HCT116 (cell line): Measurements from ENCODE around the gene NACC1. TPM values are rescaled to one million over a fixed set of nuclear protein-coding genes. Genes with fewer than 3 reads are reported as not detected.
A peak's percentile ranks its signal among the peaks of the same experiment; 100 is the strongest.

ENCODE experiments used
- ATAC-seq: fragments of 200-7000 bp; cut with Tn5 transposase; 2 replicates; pipeline ENCODE4 v1.9.1; 2020; ENCODE audit warnings: mild to moderate bottlenecking, moderate library complexity
- BruUV-seq: library from RNA; stranded (reverse); fragments of 400-500 nt; replicated peaks from 2 replicates; lab custom pipeline; 2021; lab: Mats Ljungman, UMichigan
- CTCF ChIA-PET: fragments of 300-600 bp; sonication (Branson Sonifier 250); formaldehyde crosslinking; loops from one replicate; lab custom pipeline; 2021; ENCODE audit warnings: antibody characterized with exemption; lab: Charles Lee
- POLR2A ChIA-PET: fragments of 300-600, 350-600 bp; sonication (Branson Sonifier 250); formaldehyde crosslinking; loops from one replicate; lab custom pipeline; 2021; ENCODE audit warnings: antibody characterized with exemption; lab: Charles Lee
- RAD21 ChIA-PET, 2 experiments: fragments of 300-600 bp; sonication (Branson Sonifier 250); formaldehyde crosslinking; loops; one replicate each; lab custom pipeline; 2023; ENCODE audit warnings: low total read pairs in 2 of 2; ENCODE audit not compliant: uncharacterized antibody in 2 of 2, unreplicated experiment in 2 of 2, low non-redundant PET in 1 of 2; lab: Charles Lee
- DNase-seq: peaks from one replicate; pipeline ENCODE4 v3.0.0-alpha.2; 2010; ENCODE audit warnings: low read depth, low spot score
- H2AFZ ChIP-seq: fragments of 200-600 bp; shearing (Covaris generic), sonication (generic); 2 replicates; pipeline ENCODE4 v1.6.1; 2017; ENCODE audit warnings: low read depth, mixed run types, mixed read lengths, antibody characterized with exemption, low read length; ENCODE audit not compliant: poor library complexity, severe bottlenecking
- H3K27ac ChIP-seq: 2 replicates; pipeline ENCODE4 v1.5.1; 2012; ENCODE audit warnings: low read depth, low read length
- H3K27me3 ChIP-seq: fragments of 200-600 bp; sonication (generic); 2 replicates; pipeline ENCODE4 v1.6.1; 2016; ENCODE audit warnings: mixed run types, low read length, mixed read lengths; ENCODE audit not compliant: insufficient read depth
- H3K36me3 ChIP-seq, 2 experiments: fragments of 200-500 bp in 1 of 2; fragments of 200-600 bp in 1 of 2; sonication (Bioruptor generic) in 1 of 2; sonication (generic) in 1 of 2; 2 replicates each; pipeline versions ENCODE4 v1.5.1 to v1.6.1; 2014 to 2016; ENCODE audit warnings: low read length in 2 of 2, inconsistent platforms in 1 of 2, mixed read lengths in 1 of 2, mixed run types in 1 of 2; ENCODE audit not compliant: insufficient read depth in 2 of 2, control insufficient read depth in 1 of 2
- H3K4me1 ChIP-seq, 2 experiments: fragments of 200-600 bp in 1 of 2; sonication (generic) in 1 of 2; 2 replicates each; pipeline versions ENCODE4 v1.5.1 to v1.6.1; 2012 to 2017; ENCODE audit warnings: low read length in 2 of 2, inconsistent platforms in 1 of 2, mild to moderate bottlenecking in 1 of 2, mixed read lengths in 1 of 2, mixed run types in 1 of 2, moderate library complexity in 1 of 2; ENCODE audit not compliant: insufficient read depth in 2 of 2, control insufficient read depth in 1 of 2
- H3K4me2 ChIP-seq: fragments of 200-600 bp; sonication (generic); 2 replicates; pipeline ENCODE4 v1.6.1; 2017; ENCODE audit warnings: mixed run types, low read length, mixed read lengths
- H3K4me3 ChIP-seq, 2 experiments: fragments of 200-600 bp in 1 of 2; sonication (generic) in 1 of 2; replicated peaks in 1 of 2; 2 replicates each; pipeline ENCODE4 v1.5.1; 2011 to 2016; ENCODE audit warnings: low read length in 2 of 2, control low read depth in 1 of 2, low read depth in 1 of 2, mild to moderate bottlenecking in 1 of 2, mixed read lengths in 1 of 2, mixed run types in 1 of 2
- H3K79me2 ChIP-seq: fragments of 200-600 bp; sonication (generic); 2 replicates; pipeline ENCODE4 v1.6.1; 2017; ENCODE audit warnings: mild to moderate bottlenecking, mixed run types, low read length, moderate library complexity, mixed read lengths; ENCODE audit not compliant: insufficient read depth
- H3K9ac ChIP-seq: fragments of 200-600 bp; sonication (generic); 2 replicates; pipeline ENCODE4 v1.6.1; 2016; ENCODE audit warnings: low read length, mixed read lengths
- H3K9me2 ChIP-seq: fragments of 200-600 bp; sonication (generic), shearing (Covaris generic); 2 replicates; pipeline ENCODE4 v1.6.1; 2017; ENCODE audit warnings: mixed run types, mild to moderate bottlenecking, moderate library complexity; ENCODE audit not compliant: insufficient read depth
- H3K9me3 ChIP-seq, 2 experiments: fragments of 200-500 bp in 1 of 2; fragments of 200-600 bp in 1 of 2; sonication (Bioruptor generic) in 1 of 2; sonication (generic) in 1 of 2; 2 replicates each; pipeline ENCODE4 v1.6.1; 2014 to 2017; ENCODE audit warnings: low read length in 2 of 2, mixed read lengths in 2 of 2, inconsistent platforms in 1 of 2, low read depth in 1 of 2, mild to moderate bottlenecking in 1 of 2, mixed run types in 1 of 2, moderate library complexity in 1 of 2; ENCODE audit not compliant: control insufficient read depth in 1 of 2, insufficient read depth in 1 of 2
- H4K20me1 ChIP-seq: fragments of 200-600 bp; sonication (generic), shearing (Covaris generic); 2 replicates; pipeline ENCODE4 v1.6.1; 2017; ENCODE audit warnings: mixed run types, mild to moderate bottlenecking, moderate library complexity; ENCODE audit not compliant: insufficient read depth
- ELF1 ChIP-seq: IDR thresholded peaks from 2 replicates; pipeline ENCODE4 v1.6.1; 2012; ENCODE audit warnings: low read depth, borderline replicate concordance
- EZH2 ChIP-seq: fragments of 200-600 bp; sonication (generic); IDR thresholded peaks from 2 replicates; pipeline ENCODE4 v1.6.1; 2017; ENCODE audit warnings: antibody characterized with exemption, mixed run types
- JUND ChIP-seq: IDR thresholded peaks from 2 replicates; pipeline ENCODE4 v1.6.1; 2012
- POLR2AphosphoS5 ChIP-seq: IDR thresholded peaks from 2 replicates; pipeline ENCODE4 v1.6.1; 2011; ENCODE audit warnings: mild to moderate bottlenecking, low read depth, low read length, moderate library complexity
- REST ChIP-seq: IDR thresholded peaks from 2 replicates; pipeline ENCODE4 v1.6.1; 2012; ENCODE audit warnings: low read depth
- SP1 ChIP-seq: IDR thresholded peaks from 2 replicates; pipeline ENCODE4 v1.6.1; 2012; ENCODE audit warnings: low read depth
- SRF ChIP-seq: IDR thresholded peaks from 2 replicates; pipeline ENCODE4 v1.6.1; 2012; ENCODE audit warnings: low read depth
- TCF7L2 ChIP-seq: IDR thresholded peaks from 2 replicates; pipeline ENCODE4 v1.7.0; 2011; ENCODE audit warnings: borderline replicate concordance, inconsistent platforms; ENCODE audit not compliant: insufficient read depth, insufficient read length; ENCODE audit errors: extremely low read depth
- YY1 ChIP-seq: IDR thresholded peaks from 2 replicates; pipeline ENCODE4 v1.6.1; 2011; ENCODE audit warnings: low read length, low read depth, moderate library complexity, mild to moderate bottlenecking; ENCODE audit not compliant: insufficient replicate concordance; ENCODE audit errors: extremely low read depth
- ZFX ChIP-seq: fragments of 450-650 bp; IDR thresholded peaks from 2 replicates; pipeline ENCODE4 v1.6.1; 2017
- ZNF274 ChIP-seq: fragments of 200-500 bp; sonication (Bioruptor generic); IDR thresholded peaks from 2 replicates; pipeline ENCODE4 v1.6.1; 2014; ENCODE audit warnings: mild to moderate bottlenecking, low read depth, low read length, inconsistent platforms
- intact Hi-C: fragments of 100-400 bp; cut with micrococcal nuclease; formaldehyde crosslinking; loops from 2 replicates; pipeline ENCODE4 v1.10.0; 2022
- total RNA-seq: library from RNA; stranded (reverse); gene quantifications from one replicate; pipeline ENCODE4 v1.2.1, GENCODE V29; 2021; ENCODE audit not compliant: unreplicated experiment

The NACC1 gene
- total RNA-seq, 1 experiment from 2014 or later, result 181 TPM

GRCh38 chr19:13160557-13160956, 42.5 kb downstream of the NACC1 start:
- H3K4me1 ChIP-seq, result peaks cover 67 to 88% of the 10 kb centered on the region in 2 experiments
- H3K4me2 ChIP-seq, result peak overlapping the region; percentile 79
- DNase-seq (no peak), ATAC-seq (no peak)
- no peaks in the 10 kb centered on the region for H4K20me1 ChIP-seq
- peaks cover 8% of the 10 kb centered on the region; the same call in 1 of the 2 replicates for H3K79me2 ChIP-seq
- CTCF ChIA-PET, result interaction anchor here (0.6 kb wide), 1 partner anchor 13 kb away, joined by 3 read pairs; no protein-coding TSS in a partner anchor
- RAD21 ChIA-PET, result no interaction called here
- H3K27me3 ChIP-seq, result no peaks in the 10 kb centered on the region
- H3K9ac ChIP-seq, result peak overlapping the region; percentile 48
- no peak overlapping the region for H3K4me3 ChIP-seq
- BruUV-seq, result no TSS peak
- TF ChIP-seq ZNF274 (no peak), POLR2AphosphoS5 (peak; percentile 55; the same call in 1 of the 2 replicates)
- no peaks in the 10 kb centered on the region for H3K9me3 ChIP-seq
- H2AFZ ChIP-seq, result no peak overlapping the region
- peak overlapping the region; percentile 31; the same call in 1 of the 2 replicates for H3K27ac ChIP-seq
- no peaks in the 10 kb centered on the region for H3K9me2 ChIP-seq
- intact Hi-C loops, result no loop called here
- no peaks in the 10 kb centered on the region for H3K36me3 ChIP-seq
- POLR2A ChIA-PET, result interaction anchor here (0.9 kb wide), 1 partner anchor 9 kb away, joined by 3 read pairs; no protein-coding TSS in a partner anchor

- peaks cover 72 to 89% of the 10 kb centered on the region in 2 experiments for H3K4me1 ChIP-seq
- TF ChIP-seq TCF7L2 (peak; percentile 60), SP1 (no peak), JUND (no peak), SRF (no peak), ZFX (no peak), ZNF274 (no peak), EZH2 (no peak), ELF1 (no peak), REST (no peak), YY1 (peak; percentile 69)
Observed at GRCh38 chr19:13162724-13163608, 44.9 kb downstream of the NACC1 start.

More at GRCh38 chr19:13162724-13163608, 44.9 kb downstream of the NACC1 start:
- CTCF ChIA-PET, result interaction anchor here (0.6 to 1.9 kb wide), 4 partner anchors 10 to 32 kb away, joined by 3 to 7 read pairs (median 4); no protein-coding TSS in a partner anchor
- H3K9me3 ChIP-seq, result no peaks in the 10 kb centered on the region
- RAD21 ChIA-PET, result interaction anchor here in 1 of 2 experiments (1.6 kb wide), 1 partner anchor 32 kb away, joined by 5 read pairs; no protein-coding TSS in a partner anchor
- TSS peak; percentile 20 for BruUV-seq
- POLR2A ChIA-PET, result interaction anchor here (1.0 to 4.1 kb wide), 8 partner anchors 8 to 109 kb away, joined by 3 to 36 read pairs (median 8); partner anchors contain the start of genes IER2 and STX10
- peak overlapping the region; percentile 86 for H3K9ac ChIP-seq
- intact Hi-C loops, result no loop called here
- H3K4me2 ChIP-seq, result peak overlapping the region; percentile 79
- no peaks in the 10 kb centered on the region for H3K27me3 ChIP-seq
- peak; percentile 77 for ATAC-seq
- no peaks in the 10 kb centered on the region for H3K36me3 ChIP-seq
- no peaks in the 10 kb centered on the region for H4K20me1 ChIP-seq
- peak overlapping the region; percentile 48 to 54 for H3K4me3 ChIP-seq
- no peak overlapping the region for H2AFZ ChIP-seq
- no peaks in the 10 kb centered on the region for H3K9me2 ChIP-seq
- H3K79me2 ChIP-seq, result peaks cover 8% of the 10 kb centered on the region; the same call in 1 of the 2 replicates
- H3K27ac ChIP-seq, result peak overlapping the region; percentile 99
- peak; percentile 99 for DNase-seq
